ENCODE data around the gene PSMD6.
A peak's percentile ranks its signal among the peaks of the same experiment; 100 is the strongest.

The PSMD6 gene

DNA sequence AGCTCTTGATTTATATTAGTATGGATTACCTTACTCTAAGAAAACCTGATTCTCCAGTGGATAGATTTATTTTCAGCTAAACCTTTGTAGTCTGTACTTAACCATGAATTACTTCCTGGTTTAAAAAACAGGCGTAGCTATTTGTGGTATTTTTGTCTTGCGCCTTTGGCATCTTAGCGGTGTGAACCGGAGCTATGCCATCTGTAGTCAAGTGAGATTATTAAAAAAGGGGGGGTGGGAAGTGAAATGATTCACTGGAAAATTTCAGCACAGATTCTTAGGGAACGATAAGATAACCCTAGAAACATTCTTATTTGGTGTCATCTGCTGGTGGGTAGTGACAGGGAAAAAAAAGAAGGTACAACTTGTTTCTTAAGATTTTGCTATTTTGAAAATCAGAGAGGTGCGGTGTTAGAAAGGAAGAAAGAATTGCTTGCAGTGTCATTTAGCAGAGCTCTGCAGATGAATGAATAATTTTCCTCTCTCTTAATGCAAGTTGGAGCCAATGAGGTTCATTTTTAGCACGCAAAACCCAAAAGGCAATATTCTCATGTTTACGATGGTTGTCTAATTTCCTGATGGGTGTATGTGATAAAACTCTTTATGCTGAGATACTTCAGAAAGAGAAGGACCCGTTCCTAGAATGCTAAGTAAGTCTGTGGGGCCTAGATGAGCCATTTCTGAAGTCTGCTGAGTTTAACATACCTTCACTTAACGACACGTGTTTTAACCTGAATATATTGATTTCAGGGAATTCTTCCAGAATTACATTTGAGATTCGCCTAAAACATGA lies 44.0 kb downstream of the PSMD6 start:
- TF ChIP-seq TAF1 (IDR thresholded peaks at IDR 0.05; ENCODE audit: borderline replicate concordance, insufficient read depth, low read length) (no peak), FOXP2 (optimal IDR thresholded peaks at IDR 0.05; ENCODE audit: borderline replicate concordance, extremely low read depth, extremely low read length, insufficient read depth) (no peak), SIN3A (IDR thresholded peaks at IDR 0.05; ENCODE audit: borderline replicate concordance, insufficient read depth, low read length) (no peak)
- TF ChIP-seq, protein P1, sequence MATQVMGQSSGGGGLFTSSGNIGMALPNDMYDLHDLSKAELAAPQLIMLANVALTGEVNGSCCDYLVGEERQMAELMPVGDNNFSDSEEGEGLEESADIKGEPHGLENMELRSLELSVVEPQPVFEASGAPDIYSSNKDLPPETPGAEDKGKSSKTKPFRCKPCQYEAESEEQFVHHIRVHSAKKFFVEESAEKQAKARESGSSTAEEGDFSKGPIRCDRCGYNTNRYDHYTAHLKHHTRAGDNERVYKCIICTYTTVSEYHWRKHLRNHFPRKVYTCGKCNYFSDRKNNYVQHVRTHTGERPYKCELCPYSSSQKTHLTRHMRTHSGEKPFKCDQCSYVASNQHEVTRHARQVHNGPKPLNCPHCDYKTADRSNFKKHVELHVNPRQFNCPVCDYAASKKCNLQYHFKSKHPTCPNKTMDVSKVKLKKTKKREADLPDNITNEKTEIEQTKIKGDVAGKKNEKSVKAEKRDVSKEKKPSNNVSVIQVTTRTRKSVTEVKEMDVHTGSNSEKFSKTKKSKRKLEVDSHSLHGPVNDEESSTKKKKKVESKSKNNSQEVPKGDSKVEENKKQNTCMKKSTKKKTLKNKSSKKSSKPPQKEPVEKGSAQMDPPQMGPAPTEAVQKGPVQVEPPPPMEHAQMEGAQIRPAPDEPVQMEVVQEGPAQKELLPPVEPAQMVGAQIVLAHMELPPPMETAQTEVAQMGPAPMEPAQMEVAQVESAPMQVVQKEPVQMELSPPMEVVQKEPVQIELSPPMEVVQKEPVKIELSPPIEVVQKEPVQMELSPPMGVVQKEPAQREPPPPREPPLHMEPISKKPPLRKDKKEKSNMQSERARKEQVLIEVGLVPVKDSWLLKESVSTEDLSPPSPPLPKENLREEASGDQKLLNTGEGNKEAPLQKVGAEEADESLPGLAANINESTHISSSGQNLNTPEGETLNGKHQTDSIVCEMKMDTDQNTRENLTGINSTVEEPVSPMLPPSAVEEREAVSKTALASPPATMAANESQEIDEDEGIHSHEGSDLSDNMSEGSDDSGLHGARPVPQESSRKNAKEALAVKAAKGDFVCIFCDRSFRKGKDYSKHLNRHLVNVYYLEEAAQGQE (IDR thresholded peaks at IDR 0.05; ENCODE audit: insufficient read depth in 1 of 2, low read depth in 2 of 2, low read length in 2 of 2), result no peak

DNA sequence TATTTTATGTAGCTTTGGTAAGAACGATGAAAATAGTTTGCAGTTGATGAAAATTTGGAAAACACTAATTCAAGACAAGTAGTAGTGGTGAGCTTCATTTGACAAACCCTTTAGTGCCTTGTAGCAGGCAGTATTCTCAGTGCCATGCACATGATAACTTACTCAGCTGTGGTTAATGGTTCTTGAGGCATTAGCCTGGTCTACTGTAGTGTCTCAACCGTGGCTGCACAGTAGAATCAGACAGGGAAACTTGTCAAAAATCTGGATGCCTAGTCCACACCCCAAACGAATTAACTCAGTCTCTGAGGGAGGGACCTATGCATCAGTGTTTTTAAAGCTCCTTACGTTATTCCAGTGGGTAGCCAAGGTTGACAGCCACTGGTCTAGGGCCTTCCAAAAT lies 45.4 kb downstream of the PSMD6 start:
- no peak for TF ChIP-seq TAF1 (IDR thresholded peaks at IDR 0.05; ENCODE audit: borderline replicate concordance, insufficient read depth, low read length)

GRCh38 chr3:63976872-63977200 lies 46.5 kb downstream of the PSMD6 start:
- TF ChIP-seq POLR2AphosphoS5 (IDR thresholded peaks at IDR 0.05; ENCODE audit: low read depth, low read length) (no peak), FOXP2 (optimal IDR thresholded peaks at IDR 0.05; ENCODE audit: borderline replicate concordance, extremely low read depth, extremely low read length, insufficient read depth) (no peak), TAF1 (IDR thresholded peaks at IDR 0.05; ENCODE audit: borderline replicate concordance, insufficient read depth, low read length) (no peak), SIN3A (IDR thresholded peaks at IDR 0.05; ENCODE audit: borderline replicate concordance, insufficient read depth, low read length) (no peak)
- TF ChIP-seq, protein P1 (IDR thresholded peaks at IDR 0.05; ENCODE audit: insufficient read depth in 1 of 2, low read depth in 2 of 2, low read length in 2 of 2), result no peak

- TF ChIP-seq, protein P1 (IDR thresholded peaks at IDR 0.05; ENCODE audit: insufficient read depth in 1 of 2, low read depth in 2 of 2, low read length in 2 of 2), result no peak
- TF ChIP-seq POLR2AphosphoS5 (IDR thresholded peaks at IDR 0.05; ENCODE audit: low read depth, low read length) (no peak), TAF1 (IDR thresholded peaks at IDR 0.05; ENCODE audit: borderline replicate concordance, insufficient read depth, low read length) (no peak), FOXP2 (optimal IDR thresholded peaks at IDR 0.05; ENCODE audit: borderline replicate concordance, extremely low read depth, extremely low read length, insufficient read depth) (no peak), SIN3A (IDR thresholded peaks at IDR 0.05; ENCODE audit: borderline replicate concordance, insufficient read depth, low read length) (no peak)
Measured at GRCh38 chr3:63976161-63976871, 47.0 kb downstream of the PSMD6 start.

GRCh38 chr3:63975723-63976122 lies 47.6 kb downstream of the PSMD6 start:
- no peak for TF ChIP-seq POLR2AphosphoS5 (IDR thresholded peaks at IDR 0.05; ENCODE audit: low read depth, low read length)
- TF ChIP-seq, protein P1 (IDR thresholded peaks at IDR 0.05; ENCODE audit: insufficient read depth in 1 of 2, low read depth in 2 of 2, low read length in 2 of 2), result 0 out of 4 replicates have a peak, but pooled peaks of 1 of the 2 experiments have one; percentile 25

Measured in PFSK-1 (cell line).